ENCODE data around the gene DDB1.

DDB1 gene

GRCh38 chr11:61334434-61335354, 1.8 kb upstream of the DDB1 start:
- DNase-seq = no peak

- peak; percentile 13 for DNase-seq
These were observed 887 bp upstream of the DDB1 start for GRCh38 chr11:61333550-61334433.

- no peak for DNase-seq
These were observed 566 bp downstream of the DDB1 start for GRCh38 chr11:61332281-61332796.

GRCh38 chr11:61331651-61332050, 1.3 kb downstream of the DDB1 start:
- no peak for DNase-seq

- DNase-seq = no peak
These were observed 3.0 kb downstream of the DDB1 start for GRCh38 chr11:61329871-61330270.

- no peak for DNase-seq
These were observed 4.6 kb downstream of the DDB1 start for GRCh38 chr11:61328351-61328750.

GRCh38 chr11:61327669-61328071, 5.2 kb downstream of the DDB1 start:
- DNase-seq = no peak

GRCh38 chr11:61325649-61326414, 7.1 kb downstream of the DDB1 start:
- no peak for DNase-seq

- DNase-seq = no peak
These were observed 17.6 kb downstream of the DDB1 start for GRCh38 chr11:61315260-61315659.

GRCh38 chr11:61310749-61311148, 22.2 kb downstream of the DDB1 start:
- DNase-seq = no peak

GRCh38 chr11:61309739-61310138, 23.2 kb downstream of the DDB1 start:
- DNase-seq = no peak

- DNase-seq = no peak
These were observed 23.8 kb downstream of the DDB1 start for GRCh38 chr11:61309141-61309540.

- DNase-seq = no peak
These were observed 25.6 kb downstream of the DDB1 start for GRCh38 chr11:61307354-61307753.

- no peak for DNase-seq
These were observed 26.7 kb downstream of the DDB1 start for GRCh38 chr11:61306221-61306620.

- DNase-seq = no peak
These were observed 27.5 kb downstream of the DDB1 start for GRCh38 chr11:61305417-61305816.

- DNase-seq = no peak
These were observed 29.2 kb downstream of the DDB1 start for GRCh38 chr11:61303725-61304124.

GRCh38 chr11:61302550-61302949, 30.4 kb downstream of the DDB1 start:
- DNase-seq = no peak

GRCh38 chr11:61298663-61299244, 34.2 kb downstream of the DDB1 start:
- DNase-seq = no peak

- no peak for DNase-seq
These were observed 35.2 kb downstream of the DDB1 start for GRCh38 chr11:61297746-61298145.

GRCh38 chr11:61297341-61297740, 35.6 kb downstream of the DDB1 start:
- no peak for DNase-seq

GRCh38 chr11:61295596-61295926, 37.3 kb downstream of the DDB1 start:
- DNase-seq = no peak

All from NCI-H2171 (cell line).